HepG2 (cell line): Measurements from ENCODE around the gene STRN4. TPM values are rescaled to one million over a fixed set of nuclear protein-coding genes. Genes with fewer than 3 reads are reported as not detected.

ENCODE experiments used
- GPN1 ChIP-seq: sonication (generic); formaldehyde crosslinking; IDR thresholded peaks from 2 replicates; pipeline ENCODE4 v1.5.1; 2020; ENCODE audit warnings: missing genetic modification reagents, borderline replicate concordance
- HNF1A ChIP-seq, 2 experiments: sonication (generic) in 1 of 2; formaldehyde crosslinking in 1 of 2; IDR thresholded peaks; 2 replicates each; pipeline versions ENCODE4 v1.4.0 to v1.6.1; 2016 to 2020; ENCODE audit warnings: borderline replicate concordance in 1 of 2, low read depth in 1 of 2, mild to moderate bottlenecking in 1 of 2, missing genetic modification reagents in 1 of 2
- LCORL ChIP-seq, 2 experiments: fragments of 450-650 bp in 1 of 2; sonication (generic) in 1 of 2; formaldehyde crosslinking in 1 of 2; IDR thresholded peaks; 2 replicates each; pipeline versions ENCODE4 v1.5.0 to v1.6.1; 2017 to 2020; ENCODE audit warnings: antibody characterized with exemption in 1 of 2, missing genetic modification reagents in 1 of 2
- PATZ1 ChIP-seq: sonication (generic); formaldehyde crosslinking; IDR thresholded peaks from 2 replicates; pipeline ENCODE4 v1.4.0; 2020; ENCODE audit warnings: missing genetic modification reagents
- POLR2A ChIP-seq, 2 experiments: IDR thresholded peaks; 2 replicates each; pipeline ENCODE4 v1.6.1; 2011; ENCODE audit warnings: low read depth in 2 of 2, low read length in 2 of 2, mild to moderate bottlenecking in 1 of 2, moderate library complexity in 1 of 2; ENCODE audit not compliant: insufficient read depth in 1 of 2
- PRDM4 ChIP-seq: sonication (generic); formaldehyde crosslinking; IDR thresholded peaks from 2 replicates; pipeline ENCODE4 v1.9.0; 2021; ENCODE audit warnings: missing genetic modification reagents, borderline replicate concordance
- RNF219 ChIP-seq: sonication (generic); formaldehyde crosslinking; IDR thresholded peaks from 2 replicates; pipeline ENCODE4 v1.5.0; 2020; ENCODE audit warnings: mild to moderate bottlenecking, missing genetic modification reagents
- ZBTB33 ChIP-seq: sonication (generic); formaldehyde crosslinking; IDR thresholded peaks from 2 replicates; pipeline ENCODE4 v1.4.0; 2020; ENCODE audit warnings: missing genetic modification reagents
- ZNF510 ChIP-seq: sonication (generic); formaldehyde crosslinking; IDR thresholded peaks from 2 replicates; pipeline ENCODE4 v1.4.0; 2020; ENCODE audit warnings: low read depth, mild to moderate bottlenecking, missing genetic modification reagents
- ZNF883 ChIP-seq: sonication (generic); formaldehyde crosslinking; IDR thresholded peaks from 2 replicates; pipeline ENCODE4 v1.5.1; 2020; ENCODE audit warnings: mild to moderate bottlenecking, missing genetic modification reagents; ENCODE audit errors: not compliant biosample characterization
- polyA plus RNA-seq, 8 experiments: library from polyadenylated mRNA; depleted of rRNA in 3 of 8; stranded (reverse) in 7 of 8; unstranded in 1 of 8; fragments of >200 nt; fragmentation: Illumina TruSeq in 4 of 8; extraction: Trizol in 4 of 8; gene quantifications; 2 replicates each; pipeline versions ENCODE4 v1.2.1 to v1.2.3, GENCODE V29; 2011 to 2016; ENCODE audit warnings: low read depth in 4 of 8, missing spikeins in 1 of 8, mixed read lengths in 1 of 8; ENCODE audit not compliant: insufficient read depth in 1 of 8
- total RNA-seq, 5 experiments: library from RNA; depleted of rRNA; stranded (reverse); fragments of >200 nt; fragmentation: Illumina TruSeq; extraction: Trizol; gene quantifications; 2 replicates each; pipeline ENCODE4 v1.2.3, GENCODE V29; 2016; ENCODE audit warnings: low read depth in 1 of 5

Gene STRN4
- total and polyA plus RNA-seq, 2 of the 13 experiments (the other 11 are each of a cell fraction or from before 2014, with no cell fraction given): 43.1 to 57.3 TPM

GRCh38 chr19:46721269-46722003 is 24.8 kb downstream of the STRN4 start (continued):
- TF ChIP-seq PRDM4 (CRISPR knock-in tag) (no peak), PATZ1 (CRISPR knock-in tag) (peak; percentile 76), ZNF883 (peak; percentile 26), ZBTB33 (peak; percentile 98), RNF219 (no peak), GPN1 (CRISPR knock-in tag) (no peak), ZNF510 (CRISPR knock-in tag) (no peak), POLR2A (IDR thresholded peaks at IDR 0.05; ENCODE audit: insufficient read depth in 1 of 2, low read depth in 2 of 2, low read length in 2 of 2) (no peak), LCORL (IDR thresholded peaks at IDR 0.05) (no peak), LCORL (CRISPR knock-in tag; IDR thresholded peaks at IDR 0.05) (0 out of 2 replicates have a peak, but pooled peaks have one; percentile 47), HNF1A (IDR thresholded peaks at IDR 0.05; ENCODE audit: low read depth) (no peak), HNF1A (CRISPR knock-in tag; IDR thresholded peaks at IDR 0.05; ENCODE audit: borderline replicate concordance) (no peak)
